A549 (cell line): ENCODE measurements around the gene WWP2. TPM values are rescaled to one million over a fixed set of nuclear protein-coding genes. Genes with fewer than 3 reads are reported as not detected.

ENCODE experiments used
- ATAC-seq, 2 experiments: fragments of 200-7000 bp in 1 of 2; fragments of >200 bp in 1 of 2; cut with Nextera tagmentation in 1 of 2; cut with Tn5 transposase in 1 of 2; 3 replicates each; pipeline versions ENCODE4 v1.8.0 to v1.9.1; 2018 to 2020; ENCODE audit warnings: mild to moderate bottlenecking in 1 of 2, moderate library complexity in 1 of 2
- CTCF ChIA-PET: fragments of 300-600 bp; sonication (Branson Sonifier 250); formaldehyde crosslinking; extraction: SDS; loops from one replicate; lab custom pipeline; 2021; ENCODE audit warnings: antibody characterized with exemption, inconsistent platforms; lab: Yijun Ruan, JAX
- POLR2A ChIA-PET: fragments of 350-600 bp; formaldehyde crosslinking; extraction: SDS; loops from one replicate; lab custom pipeline; 2021; ENCODE audit warnings: antibody characterized with exemption, inconsistent platforms; lab: Yijun Ruan, JAX
- DNase-seq, 2 experiments: peaks; one replicate each; pipeline versions ENCODE4 v3.0.0 to v3.0.0-alpha.2; 2011 to 2016; ENCODE audit warnings: low read depth in 1 of 2, low spot score in 1 of 2
- FAIRE-seq: peaks from 2 replicates; lab custom pipeline; 2011; peaks lifted over from hg19 to GRCh38; lab: Jason Lieb, UNC
- H3K27ac ChIP-seq, 2 experiments: fragments of >200 bp; sonication (Bioruptor Twin); formaldehyde crosslinking; 3 replicates each; pipeline ENCODE4 v1.5.1; 2016 to 2017
- H3K4me1 ChIP-seq: fragments of >200 bp; sonication (Bioruptor Twin); formaldehyde crosslinking; 3 replicates; pipeline ENCODE4 v1.6.1; 2016
- H3K4me2 ChIP-seq: fragments of >200 bp; sonication (Bioruptor Twin); formaldehyde crosslinking; 3 replicates; pipeline ENCODE4 v1.6.1; 2016
- H3K4me3 ChIP-seq: fragments of >200 bp; sonication (Bioruptor Twin); formaldehyde crosslinking; 3 replicates; pipeline ENCODE4 v1.5.1; 2016
- H3K9me3 ChIP-seq: fragments of >200 bp; sonication (Bioruptor Twin); formaldehyde crosslinking; 3 replicates; pipeline ENCODE4 v1.6.1; 2016
- BCL3 ChIP-seq: fragments of >200 bp; sonication (Bioruptor Twin); formaldehyde crosslinking; IDR thresholded peaks from 3 replicates; pipeline ENCODE4 v1.6.1; 2016
- CBX2 ChIP-seq: fragments of 200-600 bp; sonication (generic); IDR thresholded peaks from 2 replicates; pipeline ENCODE4 v1.6.1; 2016; ENCODE audit warnings: low read depth, mild to moderate bottlenecking, borderline replicate concordance
- CHD4 ChIP-seq: fragments of 200-600 bp; sonication (generic); IDR thresholded peaks from 2 replicates; pipeline ENCODE4 v1.6.1; 2016; ENCODE audit warnings: antibody characterized with exemption, mild to moderate bottlenecking, borderline replicate concordance
- EHF ChIP-seq: fragments of 250-450 bp; sonication (Bioruptor Pico); IDR thresholded peaks from 2 replicates; pipeline ENCODE4 v1.5.0; 2020; ENCODE audit warnings: mild to moderate bottlenecking
- EHMT2 ChIP-seq: fragments of 200-600 bp; sonication (generic); IDR thresholded peaks from 2 replicates; pipeline ENCODE4 v1.6.1; 2016; ENCODE audit warnings: antibody characterized with exemption, low read depth, mild to moderate bottlenecking, moderate library complexity
- ELK1 ChIP-seq: fragments of 150-350 bp; IDR thresholded peaks from 2 replicates; pipeline ENCODE4 v1.6.1; 2014; ENCODE audit warnings: low read depth, mild to moderate bottlenecking, low read length
- EP300 ChIP-seq, 2 experiments: fragments of >200 bp; sonication (Bioruptor Twin); formaldehyde crosslinking; IDR thresholded peaks; 2 replicates in 1 of 2; 3 replicates in 1 of 2; pipeline ENCODE4 v1.6.1; 2016 to 2017
- FOSB ChIP-seq: fragments of 250-450 bp; sonication (Bioruptor Pico); IDR thresholded peaks from 2 replicates; pipeline ENCODE4 v1.5.0; 2020; ENCODE audit warnings: mild to moderate bottlenecking, moderate library complexity
- FOSL2 ChIP-seq, 2 experiments: fragments of 450-650 bp in 1 of 2; fragments of >200 bp in 1 of 2; sonication (Bioruptor Twin) in 1 of 2; formaldehyde crosslinking; IDR thresholded peaks; 2 replicates each; pipeline versions ENCODE4 v1.5.0 to v1.6.1; 2016 to 2020; ENCODE audit warnings: mild to moderate bottlenecking in 1 of 2, moderate library complexity in 1 of 2
- FOXS1 ChIP-seq: fragments of 250-450 bp; sonication (Bioruptor Pico); IDR thresholded peaks from 2 replicates; pipeline ENCODE4 v1.5.0; 2020; ENCODE audit warnings: mild to moderate bottlenecking, moderate library complexity
- HDAC2 ChIP-seq: fragments of 200-600 bp; sonication (generic); IDR thresholded peaks from 2 replicates; pipeline ENCODE4 v1.6.1; 2016
- HES2 ChIP-seq: fragments of >200 bp; sonication (Bioruptor Twin); formaldehyde crosslinking; IDR thresholded peaks from 2 replicates; pipeline ENCODE4 v1.6.1; 2016
- HEYL ChIP-seq: fragments of 250-450 bp; sonication (Bioruptor Pico); IDR thresholded peaks from 2 replicates; pipeline ENCODE4 v1.8.0; 2021; ENCODE audit warnings: mild to moderate bottlenecking, moderate library complexity
- HOXB13 ChIP-seq: fragments of 250-450 bp; sonication (Bioruptor Pico); IDR thresholded peaks from 2 replicates; pipeline ENCODE4 v1.5.0; 2020; ENCODE audit warnings: low read depth, mild to moderate bottlenecking, moderate library complexity
- JUN ChIP-seq, 2 experiments: fragments of >200 bp; sonication (Bioruptor Twin); formaldehyde crosslinking; IDR thresholded peaks; 2 replicates in 1 of 2; 3 replicates in 1 of 2; pipeline ENCODE4 v1.6.1; 2016 to 2017
- KDM1A ChIP-seq: fragments of 200-600 bp; sonication (generic); IDR thresholded peaks from 2 replicates; pipeline ENCODE4 v1.6.1; 2016; ENCODE audit warnings: low read depth, mild to moderate bottlenecking
- NFE2L2 ChIP-seq: fragments of 150-350 bp; conservative IDR thresholded peaks from 2 replicates; pipeline ENCODE4 v1.6.1; 2014; ENCODE audit warnings: low read length
- NPAS2 ChIP-seq: fragments of 250-450 bp; sonication (Bioruptor Pico); IDR thresholded peaks from 2 replicates; pipeline ENCODE4 v1.8.0; 2022; ENCODE audit warnings: mild to moderate bottlenecking, moderate library complexity, borderline replicate concordance
- PBX3 ChIP-seq: IDR thresholded peaks from 2 replicates; pipeline ENCODE4 v1.6.1; 2012
- POLR2A ChIP-seq: IDR thresholded peaks from 2 replicates; pipeline ENCODE4 v1.6.1; 2012; ENCODE audit warnings: mild to moderate bottlenecking, low read length
- RAD21 ChIP-seq, 2 experiments: fragments of >200 bp in 1 of 2; sonication (Bioruptor Twin) in 1 of 2; formaldehyde crosslinking in 1 of 2; IDR thresholded peaks in 1 of 2; conservative IDR thresholded peaks in 1 of 2; 2 replicates in 1 of 2; 3 replicates in 1 of 2; pipeline ENCODE4 v1.6.1; 2012 to 2018; ENCODE audit warnings: inconsistent platforms in 1 of 2
- RCOR1 ChIP-seq: fragments of 150-350 bp; IDR thresholded peaks from 2 replicates; pipeline ENCODE4 v1.6.1; 2014; ENCODE audit warnings: antibody characterized with exemption, low read length, low read depth
- SREBF2 ChIP-seq: fragments of 450-650 bp; IDR thresholded peaks from 2 replicates; pipeline ENCODE4 v1.6.1; 2014; ENCODE audit warnings: mild to moderate bottlenecking, moderate library complexity
- TFCP2L1 ChIP-seq: fragments of 250-450 bp; sonication (Bioruptor Pico); IDR thresholded peaks from 2 replicates; pipeline ENCODE4 v1.5.0; 2021; ENCODE audit warnings: mild to moderate bottlenecking
- WGBS: methylation state at CpG from one replicate; pipeline ENCODE4 v1.1.6; 2017; ENCODE audit errors: missing lambda C conversion rate; 5-methylcytosine and 5-hydroxymethylcytosine counted together
- polyA plus RNA-seq, 4 experiments: library from polyadenylated mRNA; depleted of rRNA in 3 of 4; stranded (reverse); fragments of >200 nt; fragmentation: RNase III in 1 of 4; extraction: RNeasy Plus Mini Kit Qiagen cat#74134 plus additional on column Dnase treatment in 1 of 4; gene quantifications; 2 replicates in 3 of 4; 3 replicates in 1 of 4; pipeline ENCODE4 v1.2.3, GENCODE V29; 2011 to 2017

Gene WWP2
- polyA plus RNA-seq, 2 of the 4 experiments (the other 2 are of a cell fraction) = 16.1 to 16.2 TPM

GRCh38 chr16:69745232-69745612, 16.9 kb upstream of the WWP2 start (continued):
- no peak for TF ChIP-seq BCL3
- no peak for TF ChIP-seq EHF (CRISPR knock-in tag)
- no peak for TF ChIP-seq HEYL
- TF ChIP-seq, all 56 proteins: peak for 0

GRCh38 chr16:69745959-69746358, 16.2 kb upstream of the WWP2 start:
- TF ChIP-seq POLR2A (no peak), FOSB (CRISPR knock-in tag) (no peak), TFCP2L1 (CRISPR knock-in tag) (no peak), RAD21 (conservative IDR thresholded peaks at IDR 0.05 in 1 of 2, IDR thresholded peaks at IDR 0.05 in 1 of 2) (no peak), KDM1A (no peak), SREBF2 (no peak), CHD4 (no peak), EP300 (IDR thresholded peaks at IDR 0.05) (no peak), HES2 (no peak), ELK1 (no peak), NPAS2 (no peak), PBX3 (no peak), HOXB13 (no peak), HDAC2 (no peak), CBX2 (no peak), JUN (IDR thresholded peaks at IDR 0.05) (no peak), EHMT2 (no peak)
- 0 out of 6 replicates have a peak overlapping the region, but pooled peaks of 1 of the 2 experiments have one; percentile 9 for H3K27ac ChIP-seq
- FAIRE-seq = no peak
- no peaks in the 10 kb centered on the region for H3K9me3 ChIP-seq
- ATAC-seq = peak; percentile 17 to 29; a peak in 2 of 6 replicates
- WGBS = 87% methylated on average over 10 of the region's 10 CpGs
- H3K4me2 ChIP-seq = no peak overlapping the region
- peaks cover 25% of the 10 kb centered on the region for H3K4me1 ChIP-seq
- ChIA-PET CTCF (interaction anchor here (0.6 to 2.3 kb wide), 5 partner anchors 9 to 790 kb away, joined by 3 to 13 read pairs (median 3); partner anchors contain the start of genes NOB1 and NQO1), POLR2A (interaction anchor here (1.2 to 3.0 kb wide), 2 partner anchors 9 to 19 kb away, joined by 5 to 10 read pairs; partner anchors contain the start of genes NOB1 and NQO1)
- DNase-seq = no peak
- H3K4me3 ChIP-seq = no peak overlapping the region

- no peak for FAIRE-seq
- TF ChIP-seq FOXS1 (CRISPR knock-in tag) = no peak
- no peak for TF ChIP-seq RCOR1
- no peak for TF ChIP-seq CBX2
- TF ChIP-seq FOSB (CRISPR knock-in tag) = no peak
- TF ChIP-seq FOSL2 (IDR thresholded peaks at IDR 0.05) = no peak
- no peak for TF ChIP-seq FOSL2 (CRISPR knock-in tag; IDR thresholded peaks at IDR 0.05)
- TF ChIP-seq NFE2L2 = no peak
- H3K4me3 ChIP-seq = no peak overlapping the region
Measured at GRCh38 chr16:69747115-69747514, 15.0 kb upstream of the WWP2 start.

More at GRCh38 chr16:69747115-69747514, 15.0 kb upstream of the WWP2 start:
- ATAC-seq = no peak
- no peak overlapping the region for H3K4me2 ChIP-seq
- 92% methylated on average over 8 of the region's 8 CpGs for WGBS
- DNase-seq = no peak
- POLR2A ChIA-PET = interaction anchor here (0.7 to 3.0 kb wide), 2 partner anchors 20 to 355 kb away, joined by 8 to 10 read pairs; partner anchors contain the start of gene NQO1
- peaks cover 13% of the 10 kb centered on the region for H3K4me1 ChIP-seq
- no peaks in the 10 kb centered on the region for H3K9me3 ChIP-seq
- H3K27ac ChIP-seq = no peak overlapping the region
- CTCF ChIA-PET = interaction anchor here (2.3 kb wide), 1 partner anchor 8 kb away, joined by 13 read pairs; the partner anchor contains the start of gene NOB1
